H1 (cell line): ENCODE results near the gene CABP1. TPM values are rescaled to one million over a fixed set of nuclear protein-coding genes. Genes with fewer than 3 reads are reported as not detected.

ENCODE experiments used
- CTCF ChIA-PET: fragments of 300-600 bp; sonication (Branson Sonifier 250); formaldehyde crosslinking; loops from one replicate; lab custom pipeline; 2021; ENCODE audit not compliant: partially characterized antibody; lab: Charles Lee
- POLR2A ChIA-PET: fragments of 300-600 bp; sonication (Branson Sonifier 250); formaldehyde crosslinking; loops from one replicate; lab custom pipeline; 2021; ENCODE audit warnings: inconsistent platforms; ENCODE audit not compliant: partially characterized antibody; lab: Charles Lee
- DNase-seq, 2 experiments: peaks; one replicate each; pipeline versions ENCODE4 v3.0.0 to v3.0.0-alpha.2; 2010 to 2022; ENCODE audit warnings: low spot score in 2 of 2, low read depth in 1 of 2, mixed read lengths in 1 of 2
- FAIRE-seq: peaks from 2 replicates; lab custom pipeline; 2011; peaks lifted over from hg19 to GRCh38; lab: Jason Lieb, UNC
- H2AFZ ChIP-seq: 2 replicates; pipeline ENCODE4 v1.8.1; 2012; ENCODE audit warnings: low read length, inconsistent platforms
- H2AK5ac ChIP-seq: 2 replicates; pipeline ENCODE4 v1.6.1; 2013; ENCODE audit warnings: low read depth, low read length
- H2BK120ac ChIP-seq: replicated peaks from 2 replicates; pipeline ENCODE3; 2013; ENCODE audit warnings: low read depth, low read length, inconsistent platforms
- H2BK12ac ChIP-seq: 2 replicates; pipeline ENCODE4 v1.6.1; 2013; ENCODE audit warnings: low read depth, low read length
- H2BK15ac ChIP-seq: 2 replicates; pipeline ENCODE4 v1.6.1; 2013; ENCODE audit warnings: low read length
- H2BK20ac ChIP-seq: 2 replicates; pipeline ENCODE4 v1.6.1; 2013; ENCODE audit warnings: low read length
- H2BK5ac ChIP-seq: 2 replicates; pipeline ENCODE4 v1.6.1; 2013; ENCODE audit warnings: low read depth, low read length
- H3K14ac ChIP-seq: 2 replicates; pipeline ENCODE4 v1.6.1; 2013; ENCODE audit warnings: inconsistent platforms; ENCODE audit not compliant: insufficient read length
- H3K18ac ChIP-seq: 2 replicates; pipeline ENCODE4 v1.6.1; 2013; ENCODE audit warnings: low read length; ENCODE audit errors: extremely low read depth
- H3K23ac ChIP-seq: 2 replicates; pipeline ENCODE4 v1.6.1; 2013; ENCODE audit warnings: inconsistent platforms; ENCODE audit not compliant: insufficient read length
- H3K23me2 ChIP-seq: 2 replicates; pipeline ENCODE4 v1.6.1; 2013; ENCODE audit warnings: low read depth, low read length
- H3K27ac ChIP-seq: 2 replicates; pipeline ENCODE4 v1.6.1; 2011; ENCODE audit warnings: low read depth, low read length, inconsistent platforms
- H3K27me3 ChIP-seq, 4 experiments: replicated peaks in 1 of 4; 1 replicate in 1 of 4; 2 replicates in 3 of 4; pipeline versions ENCODE4 v1.6.1 to v1.8.1; 2011 to 2013; ENCODE audit warnings: low read length in 3 of 4, mild to moderate bottlenecking in 3 of 4, inconsistent platforms in 2 of 4, mixed read lengths in 2 of 4, moderate library complexity in 1 of 4; ENCODE audit not compliant: control insufficient read depth in 3 of 4, insufficient read depth in 3 of 4; ENCODE audit errors: extremely low read depth in 1 of 4
- H3K36me3 ChIP-seq, 4 experiments: 2 replicates each; pipeline versions ENCODE4 v1.6.1 to v1.8.1; 2011 to 2013; ENCODE audit warnings: mild to moderate bottlenecking in 4 of 4, low read length in 3 of 4, moderate library complexity in 2 of 4, control low read depth in 1 of 4, inconsistent platforms in 1 of 4; ENCODE audit not compliant: insufficient read depth in 4 of 4, control insufficient read depth in 2 of 4
- H3K4ac ChIP-seq: replicated peaks from 2 replicates; pipeline ENCODE3; 2013; ENCODE audit warnings: low read length, low read depth, mixed read lengths, inconsistent platforms; ENCODE audit not compliant: insufficient read length
- H3K4me1 ChIP-seq, 4 experiments: replicated peaks in 1 of 4; 1 replicate in 1 of 4; 2 replicates in 3 of 4; pipeline versions ENCODE4 v1.6.1 to v1.8.1; 2011 to 2013; ENCODE audit warnings: low read length in 3 of 4, inconsistent platforms in 2 of 4, mixed read lengths in 1 of 4; ENCODE audit not compliant: insufficient read depth in 4 of 4, control insufficient read depth in 3 of 4
- H3K4me2 ChIP-seq, 2 experiments: 2 replicates each; pipeline versions ENCODE4 v1.6.1 to v1.8.1; 2011 to 2013; ENCODE audit warnings: low read depth in 2 of 2, low read length in 2 of 2, control low read depth in 1 of 2, inconsistent platforms in 1 of 2, mild to moderate bottlenecking in 1 of 2; ENCODE audit not compliant: insufficient read depth in 1 of 2
- H3K4me3 ChIP-seq, 4 experiments: fragments of 200-600, 300-600 bp in 1 of 4; sonication (generic), shearing (Covaris generic), sonication (Bioruptor Twin) in 1 of 4; 2 replicates each; pipeline versions ENCODE4 v1.5.1 to v1.8.1; 2011 to 2016; ENCODE audit warnings: low read length in 4 of 4, low read depth in 3 of 4, control low read depth in 2 of 4, inconsistent platforms in 2 of 4, mild to moderate bottlenecking in 2 of 4, mixed read lengths in 1 of 4, moderate library complexity in 1 of 4; ENCODE audit not compliant: insufficient read depth in 2 of 4; ENCODE audit errors: extremely low read depth in 1 of 4
- H3K56ac ChIP-seq: replicated peaks from 2 replicates; pipeline ENCODE3; 2013; ENCODE audit warnings: low read depth, mild to moderate bottlenecking, mixed read lengths, low read length, inconsistent platforms; ENCODE audit not compliant: insufficient read length
- H3K79me1 ChIP-seq: 2 replicates; pipeline ENCODE4 v1.6.1; 2013; ENCODE audit warnings: low read depth, low read length, control low read depth
- H3K79me2 ChIP-seq, 2 experiments: 2 replicates each; pipeline versions ENCODE4 v1.6.1 to v1.8.1; 2012 to 2013; ENCODE audit warnings: low read length in 2 of 2, mild to moderate bottlenecking in 2 of 2, inconsistent platforms in 1 of 2; ENCODE audit not compliant: insufficient read depth in 2 of 2, control insufficient read depth in 1 of 2
- H3K9ac ChIP-seq, 4 experiments: replicated peaks in 1 of 4; 1 replicate in 1 of 4; 2 replicates in 3 of 4; pipeline versions ENCODE4 v1.6.1 to v1.8.1; 2011 to 2013; ENCODE audit warnings: low read depth in 3 of 4, low read length in 3 of 4, control low read depth in 2 of 4, mild to moderate bottlenecking in 2 of 4, moderate library complexity in 2 of 4, inconsistent platforms in 1 of 4; ENCODE audit errors: extremely low read depth in 1 of 4
- H3K9me3 ChIP-seq, 2 experiments: 2 replicates each; pipeline versions ENCODE4 v1.6.1 to v1.8.1; 2012 to 2013; ENCODE audit warnings: mild to moderate bottlenecking in 2 of 2, moderate library complexity in 2 of 2, control low read depth in 1 of 2, inconsistent platforms in 1 of 2, low read depth in 1 of 2, low read length in 1 of 2, mixed read lengths in 1 of 2; ENCODE audit not compliant: insufficient read depth in 2 of 2
- H4K20me1 ChIP-seq, 2 experiments: replicated peaks in 1 of 2; 2 replicates each; pipeline versions ENCODE3 to v1.8.1; 2011 to 2013; ENCODE audit warnings: inconsistent platforms in 2 of 2, low read length in 2 of 2, mild to moderate bottlenecking in 1 of 2; ENCODE audit not compliant: insufficient read depth in 2 of 2, control insufficient read depth in 1 of 2
- H4K5ac ChIP-seq: 2 replicates; pipeline ENCODE4 v1.6.1; 2013; ENCODE audit warnings: low read length, low read depth, mixed read lengths, inconsistent platforms; ENCODE audit not compliant: insufficient read length
- H4K8ac ChIP-seq: 2 replicates; pipeline ENCODE4 v1.8.0; 2013; ENCODE audit warnings: mild to moderate bottlenecking, moderate library complexity, low read length, inconsistent platforms; ENCODE audit not compliant: insufficient read depth; ENCODE audit errors: extremely low read depth
- H4K91ac ChIP-seq: replicated peaks from 2 replicates; pipeline ENCODE3; 2013; ENCODE audit warnings: low read length, mixed read lengths, inconsistent platforms; ENCODE audit not compliant: insufficient read length
- EZH2 ChIP-seq: fragments of 200-600 bp; sonication (generic); IDR thresholded peaks from 2 replicates; pipeline ENCODE4 v1.7.1; 2012; ENCODE audit warnings: low read depth, mild to moderate bottlenecking, moderate library complexity, low read length, inconsistent platforms; ENCODE audit not compliant: severe bottlenecking
- SP1 ChIP-seq: IDR thresholded peaks from 2 replicates; pipeline ENCODE4 v1.6.1; 2011; ENCODE audit warnings: low read depth, low read length
- WGBS, 2 experiments: shearing (Covaris generic) in 1 of 2; methylation state at CpG; one replicate each; pipeline versions ENCODE4 v1.1.6 to v1.1.7; 2013 to 2015; ENCODE audit warnings: low lambda C conversion rate in 2 of 2, mixed read lengths in 2 of 2, inconsistent platforms in 1 of 2, low coverage in 1 of 2, missing lambda C conversion rate in 1 of 2; ENCODE audit not compliant: insufficient replicate concordance in 2 of 2, insufficient coverage in 1 of 2, insufficient read length in 1 of 2; ENCODE audit errors: extremely low coverage in 1 of 2, missing lambda C conversion rate in 1 of 2; 5-methylcytosine and 5-hydroxymethylcytosine counted together
- polyA plus RNA-seq, 7 experiments: library from polyadenylated mRNA; depleted of rRNA in 3 of 7; stranded (reverse) in 5 of 7; unstranded in 2 of 7; fragments of >200 nt in 5 of 7; fragments of 200-250 nt in 2 of 7; gene quantifications; 1 replicate in 5 of 7; 2 replicates in 1 of 7; 4 replicates in 1 of 7; pipeline versions ENCODE4 v1.2.1 to v1.2.3, GENCODE V29; 2011 to 2013; ENCODE audit warnings: missing spikeins in 2 of 7, mixed read lengths in 2 of 7
- total RNA-seq: library from RNA; stranded (reverse); fragmentation: NEBNext Ultra II Directional; extraction: Animal tissue kit (Norgen Biotek cat#: 25700); gene quantifications from 2 replicates; pipeline ENCODE4 v1.2.1, GENCODE V29; 2021
- TF ChIP-seq, protein P1 (sequence below), 3 experiments: IDR thresholded peaks; 1 replicate in 2 of 3; 2 replicates in 1 of 3; pipeline versions ENCODE4 v1.5.1 to v1.6.1; 2011; ENCODE audit warnings: low read length in 3 of 3, mild to moderate bottlenecking in 3 of 3, inconsistent platforms in 2 of 3, low read depth in 1 of 3, moderate library complexity in 1 of 3; ENCODE audit not compliant: insufficient read depth in 1 of 3; ENCODE audit errors: control extremely low read depth in 1 of 3

The CABP1 gene
- total and polyA plus RNA-seq, 2 of the 8 experiments (the other 6 are each of a cell fraction or from before 2014, with no cell fraction given), result 3.9 to 7.4 TPM

DNA sequence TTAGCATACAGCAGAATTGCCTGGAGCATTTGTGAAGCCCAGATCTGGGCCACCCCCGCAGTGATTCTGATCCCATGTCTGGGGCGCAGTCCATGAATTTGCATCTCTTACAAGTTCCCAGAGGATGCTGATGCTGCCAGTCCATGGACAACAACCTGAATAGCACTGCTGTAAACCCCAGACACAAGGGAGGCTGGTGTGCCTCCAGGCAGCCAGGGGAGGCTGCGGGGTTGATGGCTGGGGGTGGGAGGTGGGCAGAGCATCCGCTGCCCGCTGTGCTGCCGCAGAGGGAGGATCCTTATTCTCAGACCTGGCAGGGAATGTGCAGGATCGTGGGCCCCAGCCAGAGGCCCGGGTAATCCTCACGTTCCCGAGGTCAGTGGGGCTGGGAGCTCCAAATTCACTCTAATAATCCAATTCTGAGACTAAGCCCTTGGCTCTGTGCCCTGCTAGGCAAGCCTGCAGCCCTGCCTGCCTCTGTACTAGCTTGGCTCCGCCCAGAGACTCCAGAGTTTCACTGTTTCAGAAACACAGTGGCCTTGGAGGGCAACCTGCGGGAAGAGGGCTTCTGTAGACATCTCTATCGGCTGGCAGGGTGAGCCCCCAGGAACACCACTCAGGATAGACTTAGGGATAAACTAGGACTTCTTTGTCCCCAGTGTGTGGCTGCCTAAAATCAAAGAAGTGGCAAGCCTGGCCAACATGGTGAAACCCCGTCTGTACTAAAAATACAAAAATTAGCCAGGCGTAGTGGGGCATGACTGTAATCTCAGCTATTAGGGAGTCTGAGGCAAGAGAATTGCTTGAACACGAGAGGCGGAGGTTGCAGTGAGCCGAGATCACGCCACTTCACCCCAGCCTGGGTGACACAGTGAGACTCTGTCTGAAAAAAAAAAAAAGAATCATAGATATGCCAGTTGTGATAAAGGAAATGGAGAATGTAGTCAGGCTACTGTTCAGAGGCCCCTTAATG, 28.7 kb downstream of the CABP1 start:
- Histone ChIP-seq H3K4me2 (peak overlapping the region; percentile 56 to 64), H2AK5ac (peak overlapping the region; percentile 85; the same call in 1 of the 2 replicates), H4K91ac (no peak overlapping the region), H3K79me1 (no peaks in the 10 kb centered on the region), H3K18ac (peak overlapping the region; percentile 36), H3K4me1 (peaks cover 7 to 19% (median 12%) of the 10 kb centered on the region in 4 experiments), H3K23me2 (no peaks in the 10 kb centered on the region; the same call in 1 of the 2 replicates), H4K8ac (peak overlapping the region; percentile 54), H3K27ac (no peak overlapping the region), H2BK20ac (peak overlapping the region; percentile 87; the same call in 1 of the 2 replicates), H3K79me2 (no peaks in the 10 kb centered on the region), H3K27me3 (no peaks in the 10 kb centered on the region), H2BK120ac (no peak overlapping the region), H3K36me3 (no peaks in the 10 kb centered on the region), H4K5ac (peak overlapping the region; percentile 39), H3K56ac (no peak overlapping the region), H3K23ac (no peak overlapping the region), H2AFZ (peak overlapping the region; percentile 13; the same call in 1 of the 2 replicates), H3K4ac (no peak overlapping the region), H3K9me3 (no peaks in the 10 kb centered on the region), H2BK15ac (peak overlapping the region; percentile 19; the same call in 1 of the 2 replicates), H2BK12ac (peak overlapping the region; percentile 86; the same call in 1 of the 2 replicates), H3K14ac (no peak overlapping the region), H4K20me1 (no peaks in the 10 kb centered on the region), H3K9ac (no peak overlapping the region), H2BK5ac (peak overlapping the region; percentile 82), H3K4me3 (peak overlapping the region in 3 of 4 experiments; percentile 1 to 33 (median 14); a peak in 3 of 8 replicates)
- DNase-seq, result peak in 1 of 2 experiments; percentile 66
- POLR2A ChIA-PET, result interaction anchor here (0.9 to 3.1 kb wide), 4 partner anchors 11 to 23 kb away, joined by 3 to 15 read pairs (median 8); partner anchors contain the start of gene MLEC
- FAIRE-seq, result no peak
- CTCF ChIA-PET, result interaction anchor here (0.6 to 5.7 kb wide), 10 partner anchors 10 to 84 kb away, joined by 3 to 77 read pairs (median 3); partner anchors contain the start of gene MLEC
- 65% methylated on average over 15 of the region's 19 CpGs; no CpG with 5 or more reads in 1 of the 2 experiments for WGBS, 2 experiments
- TF ChIP-seq, protein P1, sequence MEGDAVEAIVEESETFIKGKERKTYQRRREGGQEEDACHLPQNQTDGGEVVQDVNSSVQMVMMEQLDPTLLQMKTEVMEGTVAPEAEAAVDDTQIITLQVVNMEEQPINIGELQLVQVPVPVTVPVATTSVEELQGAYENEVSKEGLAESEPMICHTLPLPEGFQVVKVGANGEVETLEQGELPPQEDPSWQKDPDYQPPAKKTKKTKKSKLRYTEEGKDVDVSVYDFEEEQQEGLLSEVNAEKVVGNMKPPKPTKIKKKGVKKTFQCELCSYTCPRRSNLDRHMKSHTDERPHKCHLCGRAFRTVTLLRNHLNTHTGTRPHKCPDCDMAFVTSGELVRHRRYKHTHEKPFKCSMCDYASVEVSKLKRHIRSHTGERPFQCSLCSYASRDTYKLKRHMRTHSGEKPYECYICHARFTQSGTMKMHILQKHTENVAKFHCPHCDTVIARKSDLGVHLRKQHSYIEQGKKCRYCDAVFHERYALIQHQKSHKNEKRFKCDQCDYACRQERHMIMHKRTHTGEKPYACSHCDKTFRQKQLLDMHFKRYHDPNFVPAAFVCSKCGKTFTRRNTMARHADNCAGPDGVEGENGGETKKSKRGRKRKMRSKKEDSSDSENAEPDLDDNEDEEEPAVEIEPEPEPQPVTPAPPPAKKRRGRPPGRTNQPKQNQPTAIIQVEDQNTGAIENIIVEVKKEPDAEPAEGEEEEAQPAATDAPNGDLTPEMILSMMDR (IDR thresholded peaks at IDR 0.05; ENCODE audit: control extremely low read depth in 1 of 3, insufficient read depth in 1 of 3, low read depth in 1 of 3, low read length in 3 of 3), result peak in 1 of 3 experiments; percentile 1; a peak in 1 of 4 replicates
- TF ChIP-seq EZH2, result no peak
- TF ChIP-seq SP1, result no peak
